IMR-90 (cell line): Measurements from ENCODE around the gene ALG1. TPM values are rescaled to one million over a fixed set of nuclear protein-coding genes. Genes with fewer than 3 reads are reported as not detected.

Experiments
- ATAC-seq: fragments of 200-7000 bp; cut with Tn5 transposase; 2 replicates; pipeline ENCODE4 v1.9.1; 2020; ENCODE audit warnings: low read depth, mild to moderate bottlenecking, moderate library complexity
- BruUV-seq: library from RNA; stranded (reverse); fragments of 400-500 nt; replicated peaks from 2 replicates; lab custom pipeline; 2021; lab: Mats Ljungman, UMichigan
- CTCF ChIA-PET: fragments of 300-600 bp; formaldehyde crosslinking; extraction: SDS; loops from one replicate; lab custom pipeline; 2021; ENCODE audit warnings: antibody characterized with exemption; lab: Yijun Ruan, JAX
- POLR2A ChIA-PET: fragments of 300-600 bp; sonication (Branson Sonifier 250); formaldehyde crosslinking; loops from one replicate; lab custom pipeline; 2022; ENCODE audit warnings: antibody characterized with exemption; ENCODE audit not compliant: unreplicated experiment; lab: Charles Lee
- DNase-seq: peaks from one replicate; pipeline ENCODE4 v3.0.0; 2013
- H2AFZ ChIP-seq: replicated peaks from 2 replicates; pipeline ENCODE3; 2013; ENCODE audit warnings: low read length, mild to moderate bottlenecking; ENCODE audit not compliant: poor library complexity
- H2AK5ac ChIP-seq: 2 replicates; pipeline ENCODE4 v1.6.1; 2013; ENCODE audit warnings: low read depth, low read length, inconsistent platforms
- H2AK9ac ChIP-seq: replicated peaks from 2 replicates; pipeline ENCODE3; 2013; ENCODE audit warnings: mild to moderate bottlenecking, low read depth, low read length, moderate library complexity; ENCODE audit not compliant: poor library complexity
- H2BK120ac ChIP-seq: 2 replicates; pipeline ENCODE4 v1.6.1; 2013; ENCODE audit warnings: low read depth, low read length, inconsistent platforms
- H2BK15ac ChIP-seq: 3 replicates; pipeline ENCODE4 v1.6.1; 2013; ENCODE audit warnings: low read depth, low read length, inconsistent platforms
- H2BK20ac ChIP-seq: 2 replicates; pipeline ENCODE4 v1.6.1; 2013; ENCODE audit warnings: low read depth, mild to moderate bottlenecking, inconsistent platforms, low read length, moderate library complexity
- H2BK5ac ChIP-seq: 2 replicates; pipeline ENCODE4 v1.6.1; 2013; ENCODE audit warnings: mild to moderate bottlenecking, low read depth, low read length, inconsistent platforms; ENCODE audit not compliant: poor library complexity, severe bottlenecking
- H3K14ac ChIP-seq: replicated peaks from 2 replicates; pipeline ENCODE4 v1.6.1; 2013; ENCODE audit warnings: low read depth, low read length, inconsistent platforms
- H3K18ac ChIP-seq: 2 replicates; pipeline ENCODE4 v1.6.1; 2013; ENCODE audit warnings: low read depth, low read length, control low read depth
- H3K23ac ChIP-seq: 2 replicates; pipeline ENCODE4 v1.6.1; 2013; ENCODE audit warnings: low read depth, low read length, inconsistent platforms
- H3K27ac ChIP-seq: 2 replicates; pipeline ENCODE4 v1.5.1; 2013; ENCODE audit warnings: mild to moderate bottlenecking, control low read depth, low read length; ENCODE audit not compliant: insufficient read depth
- H3K27me3 ChIP-seq: 2 replicates; pipeline ENCODE4 v1.6.1; 2013; ENCODE audit warnings: low read length; ENCODE audit not compliant: control insufficient read depth, insufficient read depth
- H3K36me3 ChIP-seq: 2 replicates; pipeline ENCODE4 v1.6.1; 2013; ENCODE audit warnings: low read length, mixed read lengths; ENCODE audit not compliant: control insufficient read depth, insufficient read depth
- H3K4ac ChIP-seq: 2 replicates; pipeline ENCODE4 v1.6.1; 2013; ENCODE audit warnings: low read depth, low read length, inconsistent platforms
- H3K4me1 ChIP-seq: 2 replicates; pipeline ENCODE4 v1.6.1; 2013; ENCODE audit warnings: low read length, mixed read lengths; ENCODE audit not compliant: control insufficient read depth, insufficient read depth
- H3K4me2 ChIP-seq: 2 replicates; pipeline ENCODE4 v1.6.1; 2013; ENCODE audit warnings: low read depth, mild to moderate bottlenecking, control low read depth, low read length, moderate library complexity
- H3K4me3 ChIP-seq: 2 replicates; pipeline ENCODE4 v1.5.1; 2013; ENCODE audit warnings: low read depth, mild to moderate bottlenecking, control low read depth, low read length, moderate library complexity; ENCODE audit not compliant: insufficient read depth
- H3K56ac ChIP-seq: 2 replicates; pipeline ENCODE4 v1.6.1; 2013; ENCODE audit warnings: low read length, inconsistent platforms; ENCODE audit not compliant: insufficient read depth; ENCODE audit errors: extremely low read depth
- H3K79me1 ChIP-seq, 2 experiments: 2 replicates each; pipeline ENCODE4 v1.6.1; 2013; ENCODE audit warnings: low read length in 2 of 2, inconsistent platforms in 1 of 2, low read depth in 1 of 2
- H3K9ac ChIP-seq: 2 replicates; pipeline ENCODE4 v1.6.1; 2013; ENCODE audit warnings: low read depth, low read length, control low read depth
- H3K9me1 ChIP-seq: 2 replicates; pipeline ENCODE4 v1.6.1; 2013; ENCODE audit warnings: low read length, inconsistent platforms; ENCODE audit not compliant: insufficient read depth
- H3K9me3 ChIP-seq: 2 replicates; pipeline ENCODE4 v1.6.1; 2013; ENCODE audit warnings: low read length; ENCODE audit not compliant: control insufficient read depth, insufficient read depth
- H4K20me1 ChIP-seq: 2 replicates; pipeline ENCODE4 v1.6.1; 2013; ENCODE audit warnings: low read length, inconsistent platforms; ENCODE audit not compliant: insufficient read depth
- H4K5ac ChIP-seq: 2 replicates; pipeline ENCODE4 v1.6.1; 2013; ENCODE audit warnings: mild to moderate bottlenecking, low read depth, low read length, control low read depth
- H4K8ac ChIP-seq, 2 experiments: 2 replicates each; pipeline ENCODE4 v1.6.1; 2013; ENCODE audit warnings: low read depth in 2 of 2, low read length in 2 of 2, control low read depth in 1 of 2, inconsistent platforms in 1 of 2
- H4K91ac ChIP-seq: 2 replicates; pipeline ENCODE4 v1.6.1; 2013; ENCODE audit warnings: low read depth, low read length, inconsistent platforms; ENCODE audit not compliant: insufficient read depth
- BHLHE40 ChIP-seq: fragments of 150-350 bp; IDR thresholded peaks from 2 replicates; pipeline ENCODE4 v1.6.1; 2016; ENCODE audit warnings: mild to moderate bottlenecking, low read depth, low read length
- CEBPB ChIP-seq: IDR thresholded peaks from 2 replicates; pipeline ENCODE4 v1.6.1; 2012; ENCODE audit warnings: low read depth, low read length, improper control_type of control experiment
- FOS ChIP-seq: fragments of 150-350 bp; IDR thresholded peaks from 2 replicates; pipeline ENCODE4 v1.6.1; 2016; ENCODE audit warnings: low read depth, low read length
- MXI1 ChIP-seq: IDR thresholded peaks from 2 replicates; pipeline ENCODE4 v1.6.1; 2012; ENCODE audit warnings: low read depth, mild to moderate bottlenecking, low read length, moderate library complexity, borderline replicate concordance
- RAD21 ChIP-seq: IDR thresholded peaks from 2 replicates; pipeline ENCODE4 v1.6.1; 2012; ENCODE audit warnings: low read length, improper control_type of control experiment
- WGBS, 2 experiments: methylation state at CpG; one replicate each; pipeline versions ENCODE4 v1.1.5 to v1.1.7; 2013; ENCODE audit warnings: missing lambda C conversion rate in 2 of 2; ENCODE audit not compliant: insufficient read length in 1 of 2; ENCODE audit errors: extremely low coverage in 2 of 2; 5-methylcytosine and 5-hydroxymethylcytosine counted together
- dilution Hi-C: fragments of 300-500 bp; cut with HindIII; formaldehyde crosslinking; loops from one replicate; pipeline ENCODE4 v1.14.3; 2018; ENCODE audit warnings: low sequenced_read_pairs; ENCODE audit not compliant: unreplicated experiment
- in situ Hi-C: fragments of 300-500 bp; cut with MboI; formaldehyde crosslinking; loops from 3 replicates; pipeline ENCODE4 v1.14.3; 2019; ENCODE audit warnings: low sequenced_read_pairs, inconsistent platforms, mixed read lengths
- intact Hi-C: fragments of 100-400 bp; cut with micrococcal nuclease; formaldehyde crosslinking; loops from 2 replicates; pipeline ENCODE4 v1.10.0; 2022
- polyA plus RNA-seq, 3 experiments: library from polyadenylated mRNA; depleted of rRNA; stranded (reverse); fragments of >200 nt; gene quantifications; 2 replicates each; pipeline ENCODE4 v1.2.3, GENCODE V29; 2012; ENCODE audit warnings: low replicate concordance in 1 of 3
- total RNA-seq: library from RNA; depleted of rRNA; stranded (reverse); fragments of >200 nt; gene quantifications from 2 replicates; pipeline ENCODE4 v1.2.3, GENCODE V29; 2012
- TF ChIP-seq, protein P1 (sequence below): fragments of 150-350 bp; IDR thresholded peaks from 2 replicates; pipeline ENCODE4 v1.6.1; 2017; ENCODE audit warnings: mild to moderate bottlenecking, antibody characterized with exemption, low read length, low read depth

Gene ALG1
- total and polyA plus RNA-seq, 2 of the 4 experiments (the other 2 are of a cell fraction): 30.9 to 41.0 TPM

DNA sequence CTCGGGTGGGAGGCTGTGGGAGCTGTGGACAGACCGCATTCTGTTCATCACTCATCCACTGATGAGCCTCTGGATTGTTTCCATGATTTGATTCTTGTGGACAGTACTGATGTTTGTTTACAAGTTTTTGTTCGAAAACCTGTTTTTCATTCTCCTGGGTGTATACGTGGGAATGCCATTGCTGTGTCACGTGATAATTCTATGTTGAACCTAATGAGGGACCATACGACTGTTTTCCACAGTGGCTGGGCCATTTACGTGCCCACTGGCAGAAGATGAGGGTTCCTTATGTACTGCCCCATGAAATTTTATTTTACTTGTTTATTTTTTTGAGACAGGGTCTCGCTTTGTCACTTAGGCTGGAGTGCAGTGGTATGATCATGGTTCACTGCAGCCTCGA lies 2.6 kb upstream of the ALG1 start:
- no peaks in the 10 kb centered on the region for H3K9me3 ChIP-seq
- no peak overlapping the region for H2BK120ac ChIP-seq
- no peak overlapping the region for H3K4ac ChIP-seq
- H3K56ac ChIP-seq: no peak overlapping the region
- ATAC-seq (no peak), DNase-seq (no peak)
- H3K27me3 ChIP-seq: peaks cover 14% of the 10 kb centered on the region
- no peak overlapping the region for H4K8ac ChIP-seq
- H4K91ac ChIP-seq: no peak overlapping the region
- H2AK5ac ChIP-seq: no peak overlapping the region
- H2BK20ac ChIP-seq: no peak overlapping the region
- H3K79me1 ChIP-seq: peaks cover 0 to 19% of the 10 kb centered on the region in 2 experiments; a peak in 3 of 4 replicates
- CTCF ChIA-PET: no interaction called here
- H2AFZ ChIP-seq: no peak overlapping the region
- dilution Hi-C loops: no loop called here
- intact Hi-C loops: no loop called here
- POLR2A ChIA-PET: no interaction called here
- H3K4me1 ChIP-seq: peaks cover 9% of the 10 kb centered on the region; the same call in 1 of the 2 replicates
- H3K9me1 ChIP-seq: peaks cover 12% of the 10 kb centered on the region
- H3K18ac ChIP-seq: no peak overlapping the region
- H3K4me2 ChIP-seq: no peak overlapping the region
- TF ChIP-seq RAD21 (no peak), BHLHE40 (no peak), CEBPB (no peak), FOS (no peak), MXI1 (no peak)
- TF ChIP-seq, protein P1, sequence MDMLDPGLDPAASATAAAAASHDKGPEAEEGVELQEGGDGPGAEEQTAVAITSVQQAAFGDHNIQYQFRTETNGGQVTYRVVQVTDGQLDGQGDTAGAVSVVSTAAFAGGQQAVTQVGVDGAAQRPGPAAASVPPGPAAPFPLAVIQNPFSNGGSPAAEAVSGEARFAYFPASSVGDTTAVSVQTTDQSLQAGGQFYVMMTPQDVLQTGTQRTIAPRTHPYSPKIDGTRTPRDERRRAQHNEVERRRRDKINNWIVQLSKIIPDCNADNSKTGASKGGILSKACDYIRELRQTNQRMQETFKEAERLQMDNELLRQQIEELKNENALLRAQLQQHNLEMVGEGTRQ: no peak
- H2BK15ac ChIP-seq: no peak overlapping the region
- H4K20me1 ChIP-seq: no peaks in the 10 kb centered on the region
- WGBS, 2 experiments: 40% methylated on average over 1 of the region's 9 CpGs; no CpG with 5 or more reads in 1 of the 2 experiments
- H2AK9ac ChIP-seq: no peak overlapping the region
- no peak overlapping the region for H3K23ac ChIP-seq
- no peak overlapping the region for H4K5ac ChIP-seq
- H3K4me3 ChIP-seq: no peak overlapping the region
- in situ Hi-C loops: no loop called here
- H3K14ac ChIP-seq: no peak overlapping the region
- no peak overlapping the region for H3K9ac ChIP-seq
- no peak overlapping the region for H3K27ac ChIP-seq
- H2BK5ac ChIP-seq: no peak overlapping the region
- BruUV-seq: no TSS peak
- no peaks in the 10 kb centered on the region for H3K36me3 ChIP-seq
